Mesenchymal stem cell (in vitro differentiated cells and primary cell): ENCODE results near the gene IRS1.

Source experiments
- DNase-seq: peaks from one replicate; pipeline ENCODE4 v3.0.0-alpha.2; 2013
- H2AFZ ChIP-seq: one replicate; pipeline ENCODE4 v1.6.1; 2013; ENCODE audit warnings: low read depth, mild to moderate bottlenecking, control low read depth, inconsistent platforms, low read length, moderate library complexity
- H2AK5ac ChIP-seq: 2 replicates; pipeline ENCODE4 v1.6.1; 2013; ENCODE audit warnings: low read length, moderate library complexity, mild to moderate bottlenecking, inconsistent platforms; ENCODE audit not compliant: severe bottlenecking
- H2BK120ac ChIP-seq: one replicate; pipeline ENCODE4 v1.6.1; 2013; ENCODE audit warnings: low read depth, mild to moderate bottlenecking, inconsistent platforms, low read length, moderate library complexity
- H2BK12ac ChIP-seq, 2 experiments: one replicate each; pipeline ENCODE4 v1.6.1; 2013; ENCODE audit warnings: inconsistent platforms in 2 of 2, low read length in 2 of 2, mild to moderate bottlenecking in 2 of 2, moderate library complexity in 2 of 2, control low read depth in 1 of 2
- H2BK15ac ChIP-seq: one replicate; pipeline ENCODE4 v1.6.1; 2013; ENCODE audit warnings: mild to moderate bottlenecking, low read depth, inconsistent platforms; ENCODE audit not compliant: poor library complexity, severe bottlenecking
- H2BK5ac ChIP-seq: 2 replicates; pipeline ENCODE4 v1.6.1; 2013; ENCODE audit warnings: low read depth, mild to moderate bottlenecking, low read length, control low read depth, inconsistent platforms; ENCODE audit not compliant: poor library complexity, severe bottlenecking
- H3K14ac ChIP-seq, 2 experiments: one replicate each; pipeline ENCODE4 v1.6.1; 2013; ENCODE audit warnings: inconsistent platforms in 2 of 2, low read length in 2 of 2, control low read depth in 1 of 2, mild to moderate bottlenecking in 1 of 2, moderate library complexity in 1 of 2
- H3K18ac ChIP-seq, 2 experiments: one replicate each; pipeline ENCODE4 v1.6.1; 2013; ENCODE audit warnings: inconsistent platforms in 2 of 2, low read length in 2 of 2, control low read depth in 1 of 2, low read depth in 1 of 2, mild to moderate bottlenecking in 1 of 2
- H3K23ac ChIP-seq, 2 experiments: one replicate each; pipeline ENCODE4 v1.6.1; 2013; ENCODE audit warnings: inconsistent platforms in 2 of 2, low read length in 2 of 2, mild to moderate bottlenecking in 2 of 2, moderate library complexity in 2 of 2, control low read depth in 1 of 2
- H3K27ac ChIP-seq: 2 replicates; pipeline ENCODE4 v1.5.1; 2013; ENCODE audit warnings: mild to moderate bottlenecking, moderate library complexity, low read length, control low read depth, inconsistent platforms; ENCODE audit not compliant: poor library complexity, severe bottlenecking
- H3K27me3 ChIP-seq, 2 experiments: 2 replicates each; pipeline versions ENCODE4 v1.6.1 to v1.7.0; 2013; ENCODE audit warnings: low read length in 2 of 2, mild to moderate bottlenecking in 2 of 2, moderate library complexity in 2 of 2, control low read depth in 1 of 2, inconsistent platforms in 1 of 2; ENCODE audit not compliant: control insufficient read depth in 1 of 2, insufficient read depth in 1 of 2
- H3K36me3 ChIP-seq, 2 experiments: 2 replicates each; pipeline versions ENCODE4 v1.6.1 to v1.7.0; 2013; ENCODE audit warnings: low read length in 2 of 2, control low read depth in 1 of 2, inconsistent platforms in 1 of 2, low read depth in 1 of 2, mild to moderate bottlenecking in 1 of 2; ENCODE audit not compliant: insufficient read depth in 2 of 2, control insufficient read depth in 1 of 2
- H3K4ac ChIP-seq, 2 experiments: one replicate each; pipeline ENCODE4 v1.6.1; 2013; ENCODE audit warnings: inconsistent platforms in 2 of 2, low read length in 2 of 2, mild to moderate bottlenecking in 2 of 2, moderate library complexity in 2 of 2, control low read depth in 1 of 2, low read depth in 1 of 2
- H3K4me1 ChIP-seq: 2 replicates; pipeline ENCODE4 v1.6.1; 2013; ENCODE audit warnings: low read depth, low read length, control low read depth; ENCODE audit not compliant: control insufficient read depth, insufficient read depth
- H3K4me2 ChIP-seq: 2 replicates; pipeline ENCODE4 v1.6.1; 2013; ENCODE audit warnings: low read length, mild to moderate bottlenecking, inconsistent platforms; ENCODE audit not compliant: poor library complexity, severe bottlenecking
- H3K4me3 ChIP-seq, 2 experiments: 2 replicates each; pipeline versions ENCODE4 v1.5.1 to v1.7.0; 2013; ENCODE audit warnings: low read length in 2 of 2, mild to moderate bottlenecking in 2 of 2, control low read depth in 1 of 2, low read depth in 1 of 2; ENCODE audit not compliant: insufficient read depth in 1 of 2
- H3K79me1 ChIP-seq: replicated peaks from 2 replicates; pipeline ENCODE4 v1.6.1; 2013; ENCODE audit warnings: mild to moderate bottlenecking, control low read depth, low read length, inconsistent platforms; ENCODE audit not compliant: poor library complexity, severe bottlenecking
- H3K9ac ChIP-seq: 2 replicates; pipeline ENCODE4 v1.7.0; 2013; ENCODE audit warnings: mild to moderate bottlenecking, low read length, moderate library complexity
- H3K9me3 ChIP-seq: 2 replicates; pipeline ENCODE4 v1.7.0; 2013; ENCODE audit warnings: mild to moderate bottlenecking, low read length; ENCODE audit not compliant: control insufficient read depth
- H4K8ac ChIP-seq: one replicate; pipeline ENCODE4 v1.6.1; 2013; ENCODE audit warnings: inconsistent platforms, mild to moderate bottlenecking, low read length, moderate library complexity
- H4K91ac ChIP-seq: one replicate; pipeline ENCODE4 v1.6.1; 2013; ENCODE audit warnings: mild to moderate bottlenecking, low read length, inconsistent platforms
- WGBS: methylation state at CpG from one replicate; pipeline ENCODE4 v1.1.7; 2013; ENCODE audit warnings: mixed read lengths; 5-methylcytosine and 5-hydroxymethylcytosine counted together

Gene IRS1

DNA sequence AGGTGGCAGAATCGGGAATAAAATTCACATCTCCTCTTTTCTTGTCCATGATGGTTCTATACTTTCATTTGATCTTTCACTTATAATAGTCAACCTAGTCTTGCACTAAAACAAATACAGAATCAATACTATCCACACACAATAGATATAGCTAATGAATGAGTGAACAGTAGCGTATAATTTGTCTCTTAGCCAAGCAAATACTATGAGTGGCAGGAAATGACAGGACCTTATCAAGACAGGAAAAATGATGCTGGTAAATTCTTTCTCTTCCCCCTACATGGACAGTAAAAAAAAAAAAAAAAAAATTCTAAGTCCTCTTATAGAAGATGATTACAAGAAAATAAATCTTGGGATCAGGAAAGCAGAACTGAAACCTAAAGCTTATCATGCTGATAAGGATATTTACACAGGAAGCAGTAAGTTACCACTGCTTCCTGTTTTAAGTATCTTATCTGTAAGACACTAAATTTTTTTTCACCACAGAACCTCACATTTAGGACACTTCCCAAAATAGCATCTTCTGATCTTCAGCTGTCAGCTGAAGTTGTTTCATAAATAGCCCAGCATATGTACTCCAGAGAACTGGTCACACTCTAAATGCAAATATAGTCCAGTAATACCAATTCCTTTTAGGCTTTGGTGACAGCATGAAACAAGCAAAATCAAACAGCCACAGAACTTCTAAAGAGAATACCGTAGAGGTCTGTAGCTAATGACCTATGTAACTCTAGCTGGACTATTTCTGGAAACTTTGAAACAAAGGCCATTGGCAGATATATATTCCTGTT is 27.0 kb downstream of the IRS1 start:
- Histone ChIP-seq H3K23ac (no peak overlapping the region), H2BK15ac (no peak overlapping the region), H2BK12ac (no peak overlapping the region), H3K4ac (no peak overlapping the region), H3K4me1 (peaks cover 6% of the 10 kb centered on the region), H3K4me2 (peak overlapping the region; percentile 22), H3K4me3 (peak overlapping the region in 1 of 2 experiments; percentile 19), H4K8ac (no peak overlapping the region), H3K79me1 (peaks cover 18% of the 10 kb centered on the region), H2BK120ac (no peak overlapping the region), H3K18ac (no peak overlapping the region), H3K9ac (peak overlapping the region; percentile 57), H3K27me3 (no peaks in the 10 kb centered on the region), H2AK5ac (no peak overlapping the region), H2AFZ (no peak overlapping the region), H3K36me3 (peaks cover 9 to 47% of the 10 kb centered on the region in 2 experiments), H2BK5ac (no peak overlapping the region), H3K27ac (peak overlapping the region; percentile 20), H3K14ac (no peak overlapping the region), H4K91ac (no peak overlapping the region), H3K9me3 (no peaks in the 10 kb centered on the region)
- 89% methylated on average over 1 of the region's 3 CpGs for WGBS
- DNase-seq = peak; percentile 84

GRCh38 chr2:226771067-226771466 is 28.6 kb downstream of the IRS1 start:
- H2AK5ac ChIP-seq = peak overlapping the region; percentile 0
- H3K4me2 ChIP-seq = no peak overlapping the region
- no peak overlapping the region for H2BK12ac ChIP-seq
- 85% methylated on average over 6 of the region's 6 CpGs for WGBS
- H3K79me1 ChIP-seq = peaks cover 14% of the 10 kb centered on the region
- peaks cover 6% of the 10 kb centered on the region for H3K4me1 ChIP-seq
- no peak overlapping the region for H2BK120ac ChIP-seq
- no peak overlapping the region for H2AFZ ChIP-seq
- peaks cover 3 to 36% of the 10 kb centered on the region in 2 experiments for H3K36me3 ChIP-seq
- DNase-seq = no peak
- H4K91ac ChIP-seq = peak overlapping the region; percentile 14
- no peak overlapping the region for H3K9ac ChIP-seq
- no peaks in the 10 kb centered on the region for H3K9me3 ChIP-seq
- H3K14ac ChIP-seq = no peak overlapping the region
- no peak overlapping the region for H3K4me3 ChIP-seq
- peak overlapping the region in 1 of 2 experiments; percentile 8 for H3K18ac ChIP-seq
- H2BK15ac ChIP-seq = no peak overlapping the region
- H3K27me3 ChIP-seq = no peaks in the 10 kb centered on the region
- H3K27ac ChIP-seq = peak overlapping the region; percentile 43
- H4K8ac ChIP-seq = peak overlapping the region; percentile 1
- no peak overlapping the region for H3K23ac ChIP-seq
- H2BK5ac ChIP-seq = no peak overlapping the region
- no peak overlapping the region for H3K4ac ChIP-seq

DNA sequence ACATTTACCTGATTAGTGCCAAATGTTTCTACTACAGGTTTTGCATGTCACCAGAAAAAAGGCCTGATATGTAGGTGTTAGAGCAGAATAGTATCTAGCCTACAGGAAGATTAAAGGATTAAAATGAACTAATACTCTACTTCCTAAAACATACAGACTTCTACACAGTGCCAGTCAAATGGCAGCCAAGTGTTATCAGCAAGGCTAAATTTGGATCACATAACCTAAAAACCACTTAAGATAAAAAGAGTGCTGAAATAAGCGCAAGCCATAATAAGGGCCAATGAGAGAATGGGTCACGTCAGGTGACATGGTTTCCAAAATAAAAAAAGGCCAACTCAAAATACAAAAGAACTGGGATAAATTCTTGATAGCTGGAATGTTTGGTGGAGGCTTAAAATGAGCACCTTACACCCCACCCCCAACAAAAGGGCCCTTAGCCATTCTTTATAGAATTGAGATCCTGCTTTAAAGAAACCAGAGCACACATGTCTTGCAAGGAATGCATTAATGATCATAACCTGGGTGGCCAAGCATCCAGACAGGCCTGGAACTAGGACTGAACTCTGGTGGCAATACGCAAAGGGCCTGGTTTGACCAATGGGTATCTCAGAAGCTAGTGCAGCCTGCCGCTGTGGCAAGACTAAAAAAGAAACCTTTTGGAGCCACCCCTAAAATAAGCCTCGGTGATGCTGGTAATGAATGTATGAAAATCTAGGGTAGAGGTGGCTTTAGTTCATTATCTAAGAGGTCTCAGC is 32.4 kb downstream of the IRS1 start:
- Histone ChIP-seq H3K27ac (no peak overlapping the region), H2AFZ (no peak overlapping the region), H3K36me3 (peaks cover 5 to 43% of the 10 kb centered on the region in 2 experiments), H3K4me2 (no peak overlapping the region), H3K9ac (no peak overlapping the region), H3K79me1 (peaks cover 16% of the 10 kb centered on the region), H3K18ac (no peak overlapping the region), H3K23ac (no peak overlapping the region), H2BK12ac (no peak overlapping the region), H4K8ac (no peak overlapping the region), H3K4me1 (peaks cover 2% of the 10 kb centered on the region), H3K9me3 (no peaks in the 10 kb centered on the region), H4K91ac (no peak overlapping the region), H2BK5ac (no peak overlapping the region), H2BK120ac (no peak overlapping the region), H3K4ac (peak overlapping the region in 1 of 2 experiments; percentile 5), H2AK5ac (peak overlapping the region; percentile 27), H3K27me3 (no peaks in the 10 kb centered on the region), H3K14ac (no peak overlapping the region), H2BK15ac (no peak overlapping the region), H3K4me3 (no peak overlapping the region)
- DNase-seq = no peak
- 94% methylated on average over 3 of the region's 5 CpGs for WGBS

DNA sequence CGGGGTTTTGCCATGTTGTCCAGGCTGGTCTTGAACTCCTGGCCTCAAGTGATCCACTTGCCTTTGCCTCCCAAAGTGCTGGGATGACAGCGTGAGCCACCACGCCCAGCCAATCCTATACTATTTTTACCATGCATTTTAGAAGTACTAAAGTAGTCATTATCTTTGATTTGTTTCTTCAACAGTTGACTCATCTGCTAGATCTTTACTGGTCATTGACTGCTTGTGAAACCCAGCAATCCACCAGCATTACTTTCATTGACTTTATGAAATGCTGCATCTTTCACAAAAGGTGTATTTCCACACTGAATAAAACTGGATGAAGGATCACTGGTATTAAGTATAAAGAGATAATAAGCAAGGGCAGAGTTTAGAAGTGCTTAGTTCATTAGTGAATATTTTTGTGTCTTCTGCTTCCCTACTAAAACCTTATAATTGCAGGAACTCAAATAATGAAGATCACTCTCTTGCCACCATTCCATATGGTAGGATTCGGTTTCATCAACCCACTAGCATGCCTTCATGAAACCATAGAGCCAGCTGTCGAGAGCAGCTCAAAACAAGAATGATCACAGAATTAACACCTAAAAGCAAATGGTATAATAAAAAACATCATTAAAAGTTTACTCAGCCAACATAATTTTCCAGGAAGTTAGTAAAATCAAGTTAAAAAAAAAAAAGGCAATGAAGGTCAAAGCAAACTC is 33.1 kb downstream of the IRS1 start:
- no peak overlapping the region for H3K23ac ChIP-seq
- no peak overlapping the region for H3K4me2 ChIP-seq
- H3K9ac ChIP-seq = no peak overlapping the region
- WGBS = 100% methylated on average over 3 of the region's 5 CpGs
- peak; percentile 68 for DNase-seq
- H2BK12ac ChIP-seq = no peak overlapping the region
- peaks cover 5 to 46% of the 10 kb centered on the region in 2 experiments for H3K36me3 ChIP-seq
- no peaks in the 10 kb centered on the region for H3K9me3 ChIP-seq
- peak overlapping the region in 1 of 2 experiments; percentile 9 for H3K4ac ChIP-seq
- no peak overlapping the region for H2BK15ac ChIP-seq
- no peak overlapping the region for H2BK120ac ChIP-seq
- no peak overlapping the region for H4K8ac ChIP-seq
- H4K91ac ChIP-seq = no peak overlapping the region
- peaks cover 2% of the 10 kb centered on the region for H3K4me1 ChIP-seq
- no peak overlapping the region for H3K14ac ChIP-seq
- no peak overlapping the region for H3K27ac ChIP-seq
- H2AFZ ChIP-seq = no peak overlapping the region
- H3K79me1 ChIP-seq = peaks cover 16% of the 10 kb centered on the region
- H2AK5ac ChIP-seq = no peak overlapping the region
- H2BK5ac ChIP-seq = no peak overlapping the region
- no peak overlapping the region for H3K4me3 ChIP-seq
- no peaks in the 10 kb centered on the region for H3K27me3 ChIP-seq
- no peak overlapping the region for H3K18ac ChIP-seq
